Parathyroid adenoma (tissue), 2 donors: ENCODE measurements around the gene ETV3L.

Experiments used
- H2AFZ ChIP-seq: fragments of 300-600 bp; sonication (generic); one replicate; pipeline ENCODE4 v1.7.0; 2017; ENCODE audit warnings: antibody characterized with exemption, mild to moderate bottlenecking
- H3K27ac ChIP-seq: fragments of 300-600 bp; sonication (generic); one replicate; pipeline ENCODE4 v1.7.0; 2017
- H3K27me3 ChIP-seq: fragments of 300-600 bp; sonication (generic); one replicate; pipeline ENCODE4 v1.7.0; 2017; ENCODE audit warnings: low read length; ENCODE audit not compliant: control insufficient read depth, insufficient read depth
- H3K36me3 ChIP-seq: fragments of 300-600 bp; sonication (generic); one replicate; pipeline ENCODE4 v1.7.0; 2017; ENCODE audit warnings: low read length; ENCODE audit not compliant: control insufficient read depth, insufficient read depth
- H3K4me1 ChIP-seq: fragments of 300-600 bp; sonication (generic); one replicate; pipeline ENCODE4 v1.7.0; 2017; ENCODE audit warnings: control low read depth
- H3K4me2 ChIP-seq: fragments of 300-600 bp; sonication (generic); one replicate; pipeline ENCODE4 v1.7.0; 2017; ENCODE audit warnings: low read length
- H3K4me3 ChIP-seq: fragments of 300-600 bp; sonication (generic); one replicate; pipeline ENCODE4 v1.7.0; 2017; ENCODE audit warnings: low read depth, low read length
- H3K79me2 ChIP-seq: fragments of 300-600 bp; sonication (generic); one replicate; pipeline ENCODE4 v1.7.0; 2017; ENCODE audit warnings: control low read depth
- H3K9ac ChIP-seq: fragments of 300-600 bp; sonication (generic); one replicate; pipeline ENCODE4 v1.7.0; 2017; ENCODE audit warnings: mild to moderate bottlenecking
- H3K9me3 ChIP-seq: fragments of 300-600 bp; sonication (generic); one replicate; pipeline ENCODE4 v1.7.0; 2017; ENCODE audit warnings: low read length; ENCODE audit not compliant: control insufficient read depth
- TF ChIP-seq, protein P1 (sequence below): fragments of 300-600 bp; sonication (generic); IDR thresholded peaks from one replicate; pipeline ENCODE4 v1.7.0; 2017; ENCODE audit warnings: antibody characterized with exemption, mild to moderate bottlenecking
- donor health status: primary hyperparathyroidism.

The ETV3L gene

DNA sequence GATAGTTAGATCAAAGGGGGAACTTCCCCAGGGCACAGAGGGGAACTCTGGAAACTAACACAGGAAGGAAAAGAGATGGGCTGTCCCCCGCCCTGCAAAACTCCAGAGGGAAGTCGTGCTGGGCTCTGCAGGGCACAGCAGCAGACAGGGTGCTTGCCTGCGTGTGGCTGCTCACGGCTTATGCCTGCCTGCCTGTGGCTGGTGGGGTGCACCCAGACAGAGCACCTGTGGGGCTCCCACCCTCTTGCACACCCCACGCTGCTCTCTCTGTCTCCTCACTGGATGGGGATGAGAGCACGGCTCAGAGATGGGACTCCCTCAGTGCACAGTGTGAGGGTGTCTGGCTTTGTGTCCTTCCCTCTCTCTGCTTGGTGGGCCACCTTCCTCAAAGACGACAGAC, 13.5 kb upstream of the ETV3L start:
- H3K27me3 ChIP-seq = no peaks in the 10 kb centered on the region

DNA sequence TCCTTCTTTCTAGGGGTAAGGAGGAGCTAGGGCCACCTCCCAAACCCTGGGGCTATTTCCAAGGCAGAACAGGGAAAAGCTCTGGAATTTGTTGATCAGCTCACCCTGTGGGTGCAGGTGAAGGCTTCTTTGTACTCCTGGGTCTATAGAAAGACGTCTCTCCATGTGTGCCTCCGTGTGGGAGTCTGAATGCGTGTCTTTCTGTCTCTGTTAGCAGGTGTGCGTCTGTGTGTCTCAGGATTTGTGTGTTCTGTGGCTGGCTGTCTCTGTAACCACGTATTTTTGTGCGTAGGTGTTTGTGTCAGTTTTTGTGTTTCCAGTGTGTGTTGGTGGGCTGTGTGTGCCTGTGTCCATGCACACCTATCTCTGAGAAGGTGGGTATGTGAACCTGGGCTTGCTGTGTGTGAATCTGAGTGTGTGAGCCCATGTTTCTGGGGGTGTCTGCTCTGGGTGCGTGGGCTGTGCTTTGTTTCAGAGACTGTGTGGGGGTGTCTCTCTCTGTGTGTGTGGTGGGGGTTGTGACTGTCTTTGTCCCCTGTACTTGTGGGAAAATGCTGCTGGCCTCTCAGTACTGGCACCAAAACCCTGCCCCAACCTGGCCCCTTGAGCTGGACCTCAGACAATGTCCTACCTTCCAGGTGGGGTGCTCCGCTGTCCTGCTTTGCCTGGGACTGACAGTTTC, 12.7 kb upstream of the ETV3L start:
- H3K27ac ChIP-seq = no peak overlapping the region

More for the DNA sequence above, 13.5 kb upstream of the ETV3L start:
- Histone ChIP-seq H3K4me2 (no peak overlapping the region), H3K79me2 (no peaks in the 10 kb centered on the region), H3K9ac (no peak overlapping the region), H2AFZ (no peak overlapping the region), H3K4me1 (no peaks in the 10 kb centered on the region), H3K27ac (no peak overlapping the region), H3K4me3 (no peak overlapping the region), H3K9me3 (no peaks in the 10 kb centered on the region), H3K36me3 (no peaks in the 10 kb centered on the region)
- TF ChIP-seq, protein P1, sequence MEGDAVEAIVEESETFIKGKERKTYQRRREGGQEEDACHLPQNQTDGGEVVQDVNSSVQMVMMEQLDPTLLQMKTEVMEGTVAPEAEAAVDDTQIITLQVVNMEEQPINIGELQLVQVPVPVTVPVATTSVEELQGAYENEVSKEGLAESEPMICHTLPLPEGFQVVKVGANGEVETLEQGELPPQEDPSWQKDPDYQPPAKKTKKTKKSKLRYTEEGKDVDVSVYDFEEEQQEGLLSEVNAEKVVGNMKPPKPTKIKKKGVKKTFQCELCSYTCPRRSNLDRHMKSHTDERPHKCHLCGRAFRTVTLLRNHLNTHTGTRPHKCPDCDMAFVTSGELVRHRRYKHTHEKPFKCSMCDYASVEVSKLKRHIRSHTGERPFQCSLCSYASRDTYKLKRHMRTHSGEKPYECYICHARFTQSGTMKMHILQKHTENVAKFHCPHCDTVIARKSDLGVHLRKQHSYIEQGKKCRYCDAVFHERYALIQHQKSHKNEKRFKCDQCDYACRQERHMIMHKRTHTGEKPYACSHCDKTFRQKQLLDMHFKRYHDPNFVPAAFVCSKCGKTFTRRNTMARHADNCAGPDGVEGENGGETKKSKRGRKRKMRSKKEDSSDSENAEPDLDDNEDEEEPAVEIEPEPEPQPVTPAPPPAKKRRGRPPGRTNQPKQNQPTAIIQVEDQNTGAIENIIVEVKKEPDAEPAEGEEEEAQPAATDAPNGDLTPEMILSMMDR = no peak

DNA sequence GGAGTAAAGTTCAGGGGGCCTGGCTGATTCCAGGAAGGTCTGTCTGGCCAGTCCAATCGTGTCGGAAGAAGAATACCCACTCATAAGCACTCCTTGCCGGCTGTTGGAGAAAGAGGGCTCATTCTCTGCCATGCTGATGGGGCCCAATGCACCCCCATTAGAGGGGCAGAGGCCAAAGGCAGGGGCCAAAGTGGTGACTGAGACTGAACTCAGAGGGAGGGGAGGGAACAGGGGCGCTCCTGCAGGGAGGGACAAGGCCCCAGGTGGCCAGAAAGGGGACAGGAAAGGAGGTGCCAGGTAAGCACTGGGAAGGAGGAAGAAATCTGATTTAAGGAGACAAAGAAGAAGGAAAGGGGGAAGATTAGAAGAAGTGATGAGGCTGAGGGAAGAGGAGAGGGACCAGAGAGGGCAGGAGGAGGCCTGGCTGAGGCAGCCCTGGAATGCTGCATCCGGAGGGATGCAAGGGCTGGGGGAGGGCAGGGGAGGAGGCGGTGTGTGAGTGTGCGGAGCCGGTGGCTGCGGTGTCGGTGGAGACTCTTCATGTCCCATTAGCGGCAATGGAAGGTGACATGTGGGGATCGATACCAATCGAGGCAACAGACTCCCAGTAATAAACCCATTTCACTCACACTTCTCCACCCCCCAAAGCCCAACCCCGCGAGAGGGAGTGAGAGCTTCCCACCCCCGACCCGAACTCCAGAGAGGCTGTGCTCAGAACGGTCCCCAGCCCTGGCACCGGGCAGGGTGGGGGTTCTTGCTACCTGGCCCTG, 12.0 kb upstream of the ETV3L start:
- TF ChIP-seq, protein P1 = no peak

More for the DNA sequence above, 12.7 kb upstream of the ETV3L start:
- Histone ChIP-seq H3K79me2 (no peaks in the 10 kb centered on the region), H3K9ac (no peak overlapping the region), H3K4me3 (no peak overlapping the region), H2AFZ (no peak overlapping the region), H3K9me3 (no peaks in the 10 kb centered on the region), H3K4me2 (no peak overlapping the region), H3K36me3 (no peaks in the 10 kb centered on the region), H3K27me3 (no peaks in the 10 kb centered on the region), H3K4me1 (no peaks in the 10 kb centered on the region)
- TF ChIP-seq, protein P1 = no peak

DNA sequence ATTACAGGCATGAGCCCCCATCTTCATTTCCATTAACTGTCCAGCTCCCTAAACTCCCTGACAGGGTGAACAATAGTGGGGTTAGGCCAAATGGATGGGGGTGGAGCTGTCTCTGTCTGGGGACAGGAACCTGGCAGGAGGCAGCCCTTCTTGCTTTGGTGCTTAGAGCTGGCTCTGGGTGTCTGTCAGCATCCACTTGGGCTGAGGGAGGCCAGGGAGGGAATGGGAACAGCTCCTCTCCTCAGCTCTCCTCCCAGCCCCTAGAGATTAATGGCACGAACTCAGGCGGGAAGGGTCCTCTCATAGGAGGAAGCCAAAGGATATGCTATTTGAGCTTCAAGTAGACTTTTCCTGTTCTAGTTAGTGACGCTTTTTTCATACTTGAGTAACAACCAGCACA, 11.1 kb upstream of the ETV3L start:
- H3K4me3 ChIP-seq = no peak overlapping the region
- no peak overlapping the region for H3K9ac ChIP-seq
- no peaks in the 10 kb centered on the region for H3K9me3 ChIP-seq
- H3K27ac ChIP-seq = no peak overlapping the region
- no peaks in the 10 kb centered on the region for H3K4me1 ChIP-seq
- H2AFZ ChIP-seq = no peak overlapping the region
- H3K79me2 ChIP-seq = no peaks in the 10 kb centered on the region
- TF ChIP-seq, protein P1 = no peak
- no peak overlapping the region for H3K4me2 ChIP-seq
- H3K27me3 ChIP-seq = no peaks in the 10 kb centered on the region
- no peaks in the 10 kb centered on the region for H3K36me3 ChIP-seq

More for the DNA sequence above, 12.0 kb upstream of the ETV3L start:
- no peak overlapping the region for H3K9ac ChIP-seq
- no peaks in the 10 kb centered on the region for H3K4me1 ChIP-seq
- no peak overlapping the region for H3K4me3 ChIP-seq
- no peaks in the 10 kb centered on the region for H3K9me3 ChIP-seq
- no peak overlapping the region for H3K4me2 ChIP-seq
- H3K36me3 ChIP-seq = no peaks in the 10 kb centered on the region
- no peak overlapping the region for H3K27ac ChIP-seq
- H2AFZ ChIP-seq = no peak overlapping the region
- H3K27me3 ChIP-seq = no peaks in the 10 kb centered on the region
- H3K79me2 ChIP-seq = no peaks in the 10 kb centered on the region
